GM21825 (cell line): ENCODE measurements around the gene LAMTOR5.
"Not testable (repeated sequence)": the region's sequence is repeated elsewhere in the genome, so short reads cannot be mapped to it uniquely, and the experiment has no call there.

Experiments
- ATAC-seq: cut with Tn5 transposase; IDR thresholded peaks from one replicate; pipeline ENCODE4 v1.9.1; 2021; ENCODE audit warnings: mild to moderate bottlenecking, moderate library complexity; ENCODE audit not compliant: unreplicated experiment

The LAMTOR5 gene

GRCh38 chr1:110407260-110408210 is at the start of gene LAMTOR5:
LAMTOR5 (minus strand) TSS chr1:110407694; CDS start chr1:110407620, 74 bp downstream.
- ATAC-seq: peak; percentile 88

- ATAC-seq: no peak
Observed at GRCh38 chr1:110457206-110457605, 49.7 kb upstream of the LAMTOR5 start.

- ATAC-seq: no peak
Observed at GRCh38 chr1:110455151-110455550, 47.7 kb upstream of the LAMTOR5 start.

GRCh38 chr1:110454328-110454727 is 46.8 kb upstream of the LAMTOR5 start:
- no peak for ATAC-seq

GRCh38 chr1:110453829-110454228 is 46.3 kb upstream of the LAMTOR5 start:
- ATAC-seq: no peak

- no peak for ATAC-seq
Observed at GRCh38 chr1:110452330-110452729, 44.8 kb upstream of the LAMTOR5 start.

GRCh38 chr1:110450929-110451328 is 43.4 kb upstream of the LAMTOR5 start, which contains the start of gene PROK1:
PROK1 (plus strand) TSS chr1:110451149; CDS start chr1:110451217, 68 bp downstream.
- ATAC-seq: no peak

GRCh38 chr1:110449661-110450651 is 42.5 kb upstream of the LAMTOR5 start:
- ATAC-seq: no peak

- no peak for ATAC-seq
Observed at GRCh38 chr1:110444561-110444960, 37.1 kb upstream of the LAMTOR5 start.

- ATAC-seq: no peak
Observed at GRCh38 chr1:110443451-110443850, 36.0 kb upstream of the LAMTOR5 start.

- no peak for ATAC-seq
Observed at GRCh38 chr1:110441888-110442287, 34.4 kb upstream of the LAMTOR5 start.

GRCh38 chr1:110440877-110441276 is 33.4 kb upstream of the LAMTOR5 start:
- no peak for ATAC-seq

- not testable (repeated sequence) for ATAC-seq
Observed at GRCh38 chr1:110439873-110440272, 32.4 kb upstream of the LAMTOR5 start.

GRCh38 chr1:110438893-110439292 is 31.4 kb upstream of the LAMTOR5 start:
- ATAC-seq: no peak

- ATAC-seq: not testable (repeated sequence)
Observed at GRCh38 chr1:110437645-110438299, 30.3 kb upstream of the LAMTOR5 start.

GRCh38 chr1:110436635-110437034 is 29.1 kb upstream of the LAMTOR5 start:
- ATAC-seq: no peak

- no peak for ATAC-seq
Observed at GRCh38 chr1:110434946-110435345, 27.5 kb upstream of the LAMTOR5 start.

GRCh38 chr1:110433803-110434202 is 26.3 kb upstream of the LAMTOR5 start:
- no peak for ATAC-seq

- ATAC-seq: no peak
Observed at GRCh38 chr1:110433213-110433612, 25.7 kb upstream of the LAMTOR5 start.

- no peak for ATAC-seq
Observed at GRCh38 chr1:110430901-110431300, 23.4 kb upstream of the LAMTOR5 start.

GRCh38 chr1:110430366-110430765 is 22.9 kb upstream of the LAMTOR5 start:
- no peak for ATAC-seq
